CD4-positive, alpha-beta T cell treated with Interleukin-15 for 4 hours (primary cell): ENCODE data around the gene SLC26A4.

Experiments
- DNase-seq: peaks from one replicate; pipeline ENCODE4 v3.0.0-alpha.2; 2020; ENCODE audit warnings: low spot score

SLC26A4 gene

DNA sequence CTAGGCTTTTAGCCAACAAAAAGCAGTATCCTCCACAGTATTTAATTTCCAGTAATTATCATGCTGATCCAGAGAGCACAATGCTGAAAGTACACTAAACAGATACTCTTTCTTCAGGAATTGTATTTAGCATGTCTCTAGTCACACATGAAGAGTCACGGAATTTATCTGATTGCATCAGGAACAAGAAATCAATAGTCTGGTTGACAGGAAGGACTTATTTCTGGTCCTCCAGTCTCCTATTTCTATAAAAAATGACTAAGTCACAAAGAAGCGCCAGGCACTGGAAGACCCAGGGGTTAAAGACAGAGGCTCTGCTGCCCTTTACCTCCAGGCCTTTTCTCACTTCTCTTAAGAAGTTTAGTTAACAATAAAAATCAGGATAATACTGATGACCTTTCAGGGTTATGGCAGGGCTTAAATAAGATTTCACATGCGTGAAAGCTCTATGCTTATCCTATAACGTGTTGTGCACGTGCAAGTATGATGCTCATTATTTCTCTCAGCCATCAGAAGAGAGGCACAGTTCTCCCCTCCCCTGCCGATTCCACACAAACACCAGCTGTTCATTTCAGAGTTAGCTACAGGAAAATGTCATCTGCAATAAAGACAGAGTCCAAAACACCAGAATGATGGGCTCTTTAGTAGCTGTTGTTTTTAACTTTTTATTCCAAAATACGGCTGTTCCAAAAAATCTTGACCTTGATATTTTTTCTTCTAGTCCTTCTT is 36.9 kb downstream of the SLC26A4 start:
- DNase-seq = no peak

DNA sequence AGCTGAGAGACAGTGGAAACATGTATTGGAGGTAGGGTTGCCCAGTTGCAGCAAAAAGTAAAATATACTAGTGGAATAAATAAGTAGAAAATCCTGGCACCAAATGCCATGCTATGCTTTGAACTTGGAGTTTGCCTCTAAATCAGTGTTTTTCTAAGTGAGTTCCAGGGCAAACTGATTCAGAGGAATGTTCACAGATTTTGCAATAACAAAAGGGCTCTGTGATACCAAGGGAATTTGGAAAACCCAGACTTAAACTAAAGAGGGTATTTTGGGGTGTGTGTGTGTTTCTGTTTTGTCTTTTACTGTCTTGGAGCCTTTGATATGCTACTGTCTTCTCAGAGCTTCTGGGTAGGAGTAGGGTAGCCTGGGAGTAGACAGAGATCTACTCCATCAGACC is 39.9 kb downstream of the SLC26A4 start:
- no peak for DNase-seq

DNA sequence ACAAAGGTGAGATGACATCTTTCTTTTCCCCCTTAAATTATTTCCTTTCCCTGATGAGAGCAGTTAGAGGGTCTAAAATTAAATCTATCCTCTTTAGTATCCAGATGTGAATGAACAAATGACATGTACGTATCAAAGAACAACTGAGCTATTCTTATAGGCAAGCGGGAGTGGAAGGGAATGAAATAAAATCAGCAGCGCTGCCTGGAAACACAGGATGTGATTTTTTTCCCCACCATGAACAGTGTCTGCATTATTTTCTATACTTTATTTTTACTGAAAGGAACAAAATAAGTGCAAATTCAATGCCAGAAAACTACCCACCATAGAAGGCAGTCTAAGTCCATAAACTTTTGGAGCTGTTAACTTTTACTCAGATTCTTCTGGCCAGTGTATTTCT is 40.6 kb downstream of the SLC26A4 start:
- DNase-seq = no peak

DNA sequence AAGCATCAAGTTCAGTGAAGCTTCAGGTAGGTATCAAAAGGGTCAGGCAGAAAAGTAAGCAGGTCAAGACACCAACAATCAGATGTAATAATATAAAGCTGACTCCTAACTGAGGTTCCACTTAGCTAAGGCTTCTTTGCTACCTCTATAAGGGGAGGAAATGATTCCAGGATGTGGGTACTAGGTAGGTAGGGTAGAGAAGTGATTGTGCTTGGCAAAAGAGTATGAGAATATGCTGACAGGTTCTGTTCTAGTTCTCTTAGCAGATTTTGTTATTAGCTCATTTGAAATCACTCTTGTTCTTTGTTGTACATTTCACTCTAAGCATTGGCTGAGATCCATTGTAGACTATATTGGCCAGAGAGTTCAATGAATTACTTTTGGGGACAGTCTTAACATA is 42.6 kb downstream of the SLC26A4 start:
- DNase-seq = no peak

DNA sequence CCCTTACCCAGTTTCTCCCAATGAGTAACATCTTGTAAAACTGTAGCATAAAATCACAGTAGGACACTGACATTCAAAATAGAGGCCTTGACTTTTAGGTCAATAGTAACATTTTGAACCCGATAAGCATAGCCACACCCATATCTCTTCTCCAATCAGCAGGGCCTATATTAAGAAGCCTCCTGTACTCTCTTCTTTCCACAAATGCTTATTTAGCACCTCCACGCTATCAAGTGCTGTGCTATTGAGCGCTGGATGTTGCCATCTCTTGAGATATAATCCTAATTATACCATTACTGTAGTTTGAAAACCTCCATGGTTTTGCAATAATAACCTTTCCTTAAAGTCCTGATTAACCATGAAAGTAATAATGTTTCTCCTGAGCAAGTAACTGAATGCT is 43.2 kb downstream of the SLC26A4 start:
- no peak for DNase-seq

DNA sequence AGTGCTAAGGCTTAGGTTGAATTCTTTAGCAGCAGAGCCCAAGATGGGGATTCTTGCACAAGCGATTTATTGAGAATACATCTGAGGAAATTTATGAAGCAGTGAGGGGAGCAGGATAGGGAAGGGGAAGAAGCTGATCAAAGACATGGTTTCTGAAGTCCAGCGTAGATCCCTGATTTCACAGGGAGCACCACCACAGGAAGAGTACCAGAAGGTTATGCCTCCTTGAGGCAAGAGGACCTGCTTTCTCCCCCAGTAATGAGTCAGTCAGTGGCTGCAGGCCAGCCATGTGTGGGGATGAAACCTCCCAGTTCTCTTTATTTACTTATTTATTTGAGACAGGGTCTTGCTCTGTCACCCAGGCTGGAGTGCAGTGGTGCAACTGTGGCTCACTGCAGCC is 48.3 kb downstream of the SLC26A4 start:
- DNase-seq = no peak

DNA sequence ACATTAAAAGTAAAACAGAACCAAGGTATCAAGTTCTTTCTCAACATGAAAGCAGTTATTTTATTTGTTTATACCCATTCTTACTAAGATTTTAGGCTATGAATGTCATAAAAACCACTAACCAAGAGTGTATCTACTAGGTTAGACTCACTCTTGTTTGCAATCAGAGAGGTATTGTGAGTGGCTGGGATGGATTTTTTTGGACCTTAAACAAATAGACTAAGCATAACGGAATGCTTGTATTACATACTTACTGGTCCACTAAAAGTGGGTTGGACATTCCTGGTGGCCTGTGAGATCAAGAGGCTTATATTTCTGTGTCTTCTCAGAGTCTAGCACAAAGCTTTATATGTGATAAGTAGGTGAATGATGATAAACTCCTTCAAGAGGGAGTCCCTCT is 50.7 kb downstream of the SLC26A4 start:
- DNase-seq = no peak

DNA sequence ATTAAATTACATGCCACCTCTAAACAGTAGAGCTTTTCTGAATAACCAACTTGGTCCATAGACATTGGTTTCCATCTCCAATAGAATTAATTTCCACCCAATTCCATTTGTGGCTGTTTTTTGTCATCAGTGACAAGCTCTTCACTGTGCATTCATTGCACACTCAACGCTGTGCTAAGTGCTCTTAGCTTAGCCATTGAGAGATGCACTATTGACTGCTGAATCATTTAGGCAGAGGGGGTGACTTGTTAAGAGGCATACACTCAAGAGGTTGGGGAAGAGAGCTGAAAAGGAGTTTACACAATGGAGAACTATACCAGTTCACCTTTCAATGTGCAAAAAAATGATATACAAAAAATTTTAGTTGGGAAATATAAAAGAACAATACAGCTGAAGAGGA is 51.4 kb downstream of the SLC26A4 start:
- DNase-seq = no peak

DNA sequence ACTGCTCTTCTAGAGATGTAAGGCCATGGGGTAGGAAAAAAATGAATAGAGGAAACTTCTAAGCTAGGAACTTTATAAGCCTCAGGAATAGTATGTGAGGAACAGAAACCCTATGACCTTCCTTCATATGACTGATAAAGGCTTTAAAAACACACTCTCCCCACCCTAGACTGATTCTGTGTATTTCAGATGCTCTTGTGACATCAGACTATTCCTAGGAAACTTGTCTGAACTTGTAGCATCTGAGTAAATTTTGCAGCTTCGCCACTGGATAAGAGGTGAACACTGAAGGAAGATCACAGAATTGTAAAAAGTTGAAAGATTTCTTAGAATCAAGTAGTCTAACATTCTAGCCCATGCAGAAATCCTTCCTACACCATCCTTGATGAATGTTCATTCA is 52.3 kb downstream of the SLC26A4 start:
- no peak for DNase-seq

DNA sequence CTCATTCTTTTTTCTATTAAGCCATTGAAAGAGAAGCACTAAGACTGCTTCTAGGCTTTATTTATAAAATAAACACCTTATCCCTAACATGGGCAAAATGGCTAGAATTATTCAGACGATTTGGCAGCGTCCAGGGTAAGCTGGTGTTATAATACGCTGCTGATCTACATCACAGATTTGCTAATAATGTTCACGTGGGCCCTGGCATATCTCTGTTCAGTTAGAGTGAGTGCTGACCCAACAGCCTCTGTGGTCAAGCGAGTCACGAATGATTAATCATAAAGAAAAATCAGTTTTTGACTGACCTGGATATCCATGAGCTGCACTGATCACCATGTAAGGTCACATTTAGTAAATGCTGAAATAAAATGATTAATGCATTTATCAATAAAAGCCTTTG is 54.9 kb downstream of the SLC26A4 start:
- no peak for DNase-seq

DNA sequence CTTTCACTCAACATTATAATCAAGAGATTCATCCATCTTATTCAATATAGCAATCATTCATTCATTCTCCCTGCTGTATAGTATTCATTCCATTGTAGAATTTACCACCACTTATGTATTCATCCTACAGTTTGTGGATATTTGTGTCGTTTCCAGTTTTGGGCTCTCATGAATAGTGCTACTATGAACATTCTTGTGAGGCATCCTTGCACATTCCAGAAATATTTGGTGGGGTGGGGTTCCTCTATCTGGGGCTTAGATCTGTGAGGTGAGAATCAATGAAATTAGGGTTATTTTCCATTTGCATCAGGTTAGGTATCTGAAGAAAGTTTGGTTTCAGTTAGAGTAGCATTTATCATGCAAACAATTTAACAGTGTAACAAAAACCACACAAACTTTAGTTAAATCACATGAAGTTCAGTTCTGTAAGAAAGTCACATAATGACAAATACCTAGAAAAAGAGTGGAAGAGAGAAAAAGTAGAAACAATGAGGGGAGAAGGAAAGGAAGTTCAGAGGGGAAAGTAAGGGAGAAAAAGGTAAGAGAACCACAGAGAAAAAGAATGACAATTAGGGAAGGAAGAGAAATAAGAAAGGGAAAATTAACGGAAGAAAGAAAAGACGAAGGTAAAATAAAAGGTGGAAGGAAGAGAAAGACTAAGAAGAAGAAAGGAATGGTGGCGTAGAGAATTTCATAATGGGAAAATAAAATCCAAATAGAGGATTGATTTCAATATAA is 58.0 kb downstream of the SLC26A4 start:
- DNase-seq = no peak

DNA sequence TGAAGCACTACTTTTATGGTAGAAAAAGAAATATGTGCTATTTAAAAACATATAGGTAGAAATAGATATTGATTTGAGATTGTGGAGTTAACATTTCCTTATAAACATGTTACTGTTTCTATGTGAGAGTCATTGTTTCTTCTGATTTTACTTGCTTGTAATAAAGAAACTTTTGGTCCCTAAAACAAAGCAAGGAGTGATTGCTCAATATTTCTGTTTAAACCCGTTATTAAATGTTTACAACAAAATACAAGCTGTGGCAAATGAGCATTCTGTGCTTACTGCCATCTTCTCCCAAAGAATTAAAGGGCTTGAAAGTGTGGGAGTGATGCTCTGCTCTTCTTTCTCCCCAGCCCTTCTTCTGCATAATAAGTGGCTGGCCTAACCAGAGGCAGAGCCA is 60.7 kb downstream of the SLC26A4 start:
- DNase-seq = no peak

DNA sequence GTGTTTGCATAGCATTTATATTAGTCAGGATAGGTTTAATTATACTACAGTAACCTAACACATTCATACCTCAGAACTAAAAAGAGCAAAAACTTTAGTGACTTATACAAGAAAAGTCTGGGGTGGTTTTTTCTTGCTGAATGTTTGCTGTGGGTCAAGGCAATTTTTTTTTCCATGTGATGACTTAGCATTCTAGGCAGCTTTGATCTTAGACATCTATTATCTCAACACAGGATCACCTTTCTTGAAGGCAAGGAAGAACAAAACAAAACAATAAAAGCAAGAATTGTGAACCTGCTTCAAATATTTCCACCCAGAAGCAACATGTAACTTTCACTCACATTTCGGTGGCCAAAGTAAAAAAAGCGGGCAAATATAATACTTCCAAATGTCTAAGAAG is 62.6 kb downstream of the SLC26A4 start:
- no peak for DNase-seq

DNA sequence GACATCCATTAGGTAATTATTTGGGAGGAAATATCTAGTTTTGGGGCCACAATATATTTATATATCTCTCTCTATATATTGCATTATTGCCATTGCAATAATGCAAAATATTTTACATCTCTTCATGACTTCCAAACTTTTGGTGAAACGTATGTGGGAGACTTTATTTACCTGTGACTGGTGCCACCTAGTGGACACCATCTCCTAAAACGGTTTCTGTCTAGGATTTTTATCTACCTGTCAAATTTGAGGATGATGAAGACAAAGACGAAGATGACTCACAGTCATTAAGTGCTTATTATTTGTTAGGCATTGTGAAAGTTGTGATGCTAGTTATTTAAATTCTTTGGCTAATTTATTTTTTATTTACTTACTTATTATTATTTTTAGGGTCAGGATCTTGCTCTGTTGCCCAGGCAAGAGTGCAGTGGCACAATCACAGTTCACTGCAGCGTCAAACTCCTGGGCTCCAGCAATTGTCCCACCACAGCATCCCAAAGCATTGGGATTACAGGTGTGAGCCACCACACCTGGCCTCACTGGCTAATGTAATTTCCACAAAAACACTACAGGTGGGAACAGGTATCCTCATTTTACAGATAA is 64.6 kb downstream of the SLC26A4 start:
- DNase-seq = peak; percentile 54

DNA sequence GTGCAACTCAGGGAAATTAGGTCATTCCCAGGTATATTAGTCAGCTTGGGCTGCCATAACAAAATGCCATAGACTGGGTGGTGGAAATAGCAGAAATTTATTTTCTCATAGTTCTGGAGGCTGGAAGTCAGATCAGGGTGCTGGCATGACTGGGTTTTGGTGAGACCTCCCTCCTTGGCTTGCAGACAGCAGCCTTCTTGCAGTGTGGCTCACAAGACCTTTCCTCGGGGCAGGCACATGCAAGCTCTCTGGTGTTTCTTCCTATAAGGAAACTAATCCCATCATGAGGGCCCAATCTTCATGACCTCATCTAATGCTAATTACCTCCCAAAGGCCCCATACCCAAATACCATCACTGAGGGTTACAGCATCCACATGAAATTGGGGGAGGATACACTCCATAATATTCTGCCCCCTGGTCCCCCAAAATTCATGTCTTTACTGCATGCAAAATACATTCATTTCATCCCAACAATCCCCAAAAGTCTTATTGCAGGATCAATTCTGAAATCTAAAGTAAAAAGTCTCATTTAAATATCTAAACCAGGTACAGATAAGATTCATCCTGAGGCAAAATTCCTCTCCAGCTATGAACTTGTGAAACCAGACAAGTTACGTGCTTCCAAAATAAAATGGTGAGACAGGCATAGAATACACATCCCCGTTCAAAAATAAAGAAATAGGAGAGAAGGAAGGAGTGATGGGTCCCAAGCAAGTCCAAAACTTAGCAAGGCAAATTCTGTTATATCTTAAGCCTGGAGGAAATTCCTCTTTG is 65.9 kb downstream of the SLC26A4 start:
- no peak for DNase-seq

DNA sequence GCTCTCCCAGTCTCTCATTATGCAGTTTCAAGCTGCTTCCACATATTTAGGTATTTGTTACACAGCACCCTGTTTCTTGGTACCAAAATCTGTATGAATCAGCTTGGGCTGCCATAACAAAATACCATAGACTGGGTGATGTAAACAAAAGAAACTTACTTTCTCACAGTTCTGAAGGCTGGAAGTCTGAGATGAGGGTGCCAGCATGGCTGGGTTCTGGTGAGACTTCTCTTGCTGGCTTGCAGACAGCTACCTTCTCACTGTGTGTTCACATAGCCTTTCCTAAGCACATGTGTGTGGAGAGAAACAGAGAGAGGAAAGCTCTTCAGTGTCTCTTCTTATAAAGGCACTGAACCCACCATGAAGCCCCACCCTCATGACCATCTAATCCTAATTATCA is 67.6 kb downstream of the SLC26A4 start:
- DNase-seq = no peak

DNA sequence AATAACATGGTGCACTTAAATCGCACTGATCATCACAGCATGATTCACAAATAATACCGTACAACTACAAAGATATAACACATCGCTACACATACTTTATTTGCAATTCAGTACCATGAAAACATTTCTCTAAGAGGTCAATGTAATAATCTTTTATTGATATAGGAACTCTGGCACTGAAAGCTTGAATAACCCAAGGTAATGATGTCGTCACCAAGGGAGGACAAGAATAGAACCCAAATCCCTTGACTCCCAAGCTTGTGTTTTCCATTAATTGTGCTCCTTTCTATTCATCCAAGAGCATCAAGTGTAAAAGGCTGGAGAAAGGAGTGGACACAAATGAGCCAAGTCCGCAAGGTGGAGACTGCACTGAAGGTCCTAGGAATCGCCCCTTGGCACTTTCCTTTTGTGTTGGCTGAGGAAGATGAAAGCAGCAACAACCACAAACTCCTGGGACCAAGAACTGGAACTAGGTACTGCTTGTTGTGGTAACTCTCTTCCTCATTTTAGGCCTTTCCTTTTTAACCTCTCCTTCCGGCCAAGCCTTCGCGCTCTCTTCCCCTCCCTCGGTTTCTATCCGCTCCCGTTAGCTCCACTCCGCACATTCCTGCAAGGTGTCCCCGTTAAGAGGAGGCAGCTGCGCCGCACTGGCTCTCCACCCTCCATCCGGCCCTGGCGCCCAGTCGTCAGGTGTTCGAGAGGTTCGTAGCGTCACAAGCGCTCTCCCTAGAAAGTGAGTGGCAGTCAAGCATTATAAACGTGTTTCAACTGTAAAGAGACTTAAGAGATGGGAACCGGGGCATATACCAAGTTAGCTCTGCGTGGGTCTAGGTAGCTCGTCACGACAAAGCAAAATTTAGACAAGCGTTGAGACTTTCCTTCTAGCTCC is 82.3 kb downstream of the SLC26A4 start:
- no peak for DNase-seq

DNA sequence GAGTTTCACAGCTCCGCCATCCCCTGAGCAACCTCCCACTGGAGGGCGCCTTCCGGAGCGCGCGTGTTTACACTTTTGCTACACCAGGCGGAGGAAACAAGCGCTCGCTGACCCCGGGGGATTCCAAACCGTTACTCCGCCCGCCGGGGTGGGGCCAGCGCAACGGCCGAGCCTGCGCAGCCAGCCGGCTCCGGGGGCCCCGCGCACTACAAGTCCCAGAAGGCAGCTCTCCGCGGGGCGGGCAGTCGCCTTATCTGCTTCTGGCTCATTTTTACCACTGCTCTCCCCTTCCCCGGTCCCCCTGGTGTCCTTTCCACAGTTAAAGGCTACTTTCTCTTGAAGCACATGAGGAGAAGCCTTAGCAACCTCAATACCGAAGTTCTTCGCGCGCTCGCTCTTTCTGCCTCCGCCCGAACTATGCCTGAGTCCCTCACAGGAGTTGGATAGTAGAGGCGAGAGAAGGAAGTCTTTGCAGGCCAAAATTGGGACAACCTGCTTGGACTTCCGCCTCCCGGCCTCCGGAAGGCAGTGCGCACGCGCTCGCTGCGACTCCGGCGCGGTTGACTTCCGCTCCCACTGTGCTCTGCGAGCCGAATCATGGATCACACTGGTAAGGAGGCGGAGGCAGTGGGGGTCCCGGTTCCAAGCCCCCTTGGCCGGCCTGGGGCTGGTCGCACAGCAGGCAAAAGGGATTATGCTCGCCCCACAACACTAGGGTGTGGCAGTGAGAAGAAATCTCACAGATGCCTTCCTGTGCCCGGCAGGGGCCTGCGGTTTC is 83.1 kb downstream of the SLC26A4 start, which contains the start of gene CBLL1:
TSS of gene CBLL1 (plus strand) at position 576 of the 778 bp plus-strand sequence. CDS start at position 598, 22 bp downstream.
- peak; percentile 96 for DNase-seq

DNA sequence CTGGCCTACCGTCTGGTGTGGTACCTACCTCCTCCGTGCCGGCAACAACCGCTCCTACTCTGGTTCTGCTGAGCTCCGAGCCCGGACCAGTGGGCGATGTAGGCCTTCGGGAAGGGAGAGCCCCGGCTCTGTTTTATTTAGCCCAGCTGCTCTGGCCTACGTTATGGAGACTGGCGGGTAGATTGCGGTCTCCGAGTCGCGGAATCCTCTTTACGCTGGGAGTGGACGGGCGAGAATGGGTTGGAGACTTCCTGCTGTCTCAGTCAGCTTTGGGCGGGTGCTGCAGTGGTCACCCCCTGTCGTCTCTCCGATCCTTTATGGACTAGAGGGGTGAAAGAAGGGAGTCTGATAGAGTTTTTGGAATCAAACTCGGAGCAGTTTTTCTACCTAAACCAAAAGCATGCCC is 83.7 kb downstream of the SLC26A4 start:
- no peak for DNase-seq

DNA sequence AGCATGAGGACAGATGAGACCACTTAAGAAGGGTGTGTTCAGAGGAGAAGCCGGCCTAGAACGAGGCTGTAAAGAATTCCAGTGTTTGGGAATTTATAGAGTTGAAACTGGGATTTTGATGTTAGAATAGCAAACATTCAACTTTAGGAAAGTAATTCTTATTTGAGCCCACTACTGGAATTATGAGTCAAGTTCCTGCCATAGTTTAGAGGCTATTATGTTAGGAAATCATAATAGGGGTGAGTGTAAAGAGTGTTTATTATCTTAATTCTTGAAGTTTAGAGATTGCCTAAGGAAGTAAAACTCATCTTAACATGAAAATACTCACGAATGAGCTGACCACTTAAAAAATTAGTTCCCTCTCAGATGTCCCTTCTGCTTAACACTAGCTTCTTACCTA is 85.4 kb downstream of the SLC26A4 start:
- no peak for DNase-seq

DNA sequence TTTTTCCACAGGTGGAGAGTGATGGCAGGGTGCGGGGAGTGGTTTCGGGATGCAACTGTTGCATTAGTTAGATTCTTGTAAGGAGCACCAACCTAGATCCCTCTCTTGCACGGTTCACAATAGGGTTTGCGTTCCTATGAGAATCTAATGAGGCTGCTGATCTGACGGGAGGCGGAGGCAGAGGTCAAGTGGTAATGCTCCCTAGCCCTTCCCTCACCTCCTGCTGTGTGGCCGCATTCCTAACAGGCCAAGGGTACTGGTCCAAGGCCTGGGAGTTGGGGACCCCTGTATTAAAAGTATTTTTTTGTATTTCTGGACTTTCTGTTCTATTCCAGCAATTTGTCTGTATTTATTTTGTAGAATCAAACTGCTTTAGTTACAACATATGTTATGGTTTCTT is 90.5 kb downstream of the SLC26A4 start:
- DNase-seq = no peak
